Measurements from ENCODE around the gene ABCD1. TPM values are rescaled to one million over a fixed set of nuclear protein-coding genes. Genes with fewer than 3 reads are reported as not detected.

Gene ABCD1
- polyA plus RNA-seq, 2 of the 4 experiments (the other 2 are of a cell fraction): 1.7 to 3.8 TPM

- Histone ChIP-seq H3K4me1 (peaks cover 13% of the 10 kb centered on the region), H3K4me3 (no peak overlapping the region), H3K27ac (no peak overlapping the region), H3K9me3 (no peaks in the 10 kb centered on the region), H3K4me2 (no peak overlapping the region)
- POLR2A ChIA-PET: no interaction called here
- DNase-seq (ENCODE audit: low read depth in 1 of 2, low spot score in 1 of 2) (no peak), ATAC-seq (no peak), FAIRE-seq (no peak)
- no peak for TF ChIP-seq ELK1 (IDR thresholded peaks at IDR 0.05; ENCODE audit: low read depth, low read length)
- TF ChIP-seq HOXB5 (CRISPR knock-in tag; IDR thresholded peaks at IDR 0.05): no peak
- TF ChIP-seq CBX8 (IDR thresholded peaks at IDR 0.05): no peak
- TF ChIP-seq JUNB (IDR thresholded peaks at IDR 0.05): no peak
- TF ChIP-seq PBX3 (IDR thresholded peaks at IDR 0.05): no peak
- no peak for TF ChIP-seq MYC (IDR thresholded peaks at IDR 0.05; ENCODE audit: borderline replicate concordance, low read length)
- no peak for TF ChIP-seq HOXA7 (CRISPR knock-in tag; IDR thresholded peaks at IDR 0.05)
- no peak for TF ChIP-seq HDAC2 (IDR thresholded peaks at IDR 0.05)
- TF ChIP-seq BHLHE40 (IDR thresholded peaks at IDR 0.05; ENCODE audit: low read depth, low read length): no peak
- no peak for TF ChIP-seq EP300 (IDR thresholded peaks at IDR 0.05)
- no peak for TF ChIP-seq ZNF302 (CRISPR knock-in tag; IDR thresholded peaks at IDR 0.05)
- TF ChIP-seq HEYL (CRISPR knock-in tag; IDR thresholded peaks at IDR 0.05): no peak
- TF ChIP-seq SMC3 (IDR thresholded peaks at IDR 0.05): no peak
- no peak for TF ChIP-seq ZC3H11A (IDR thresholded peaks at IDR 0.05)
- no peak for TF ChIP-seq GATA3 (IDR thresholded peaks at IDR 0.05; ENCODE audit: borderline replicate concordance)
- no peak for TF ChIP-seq RAD21 (conservative IDR thresholded peaks at IDR 0.05 in 1 of 2, IDR thresholded peaks at IDR 0.05 in 1 of 2)
- CTCF ChIA-PET: interaction anchor here (0.9 to 3.5 kb wide), 5 partner anchors 16 to 75 kb away, joined by 3 to 32 read pairs (median 4); no protein-coding TSS in a partner anchor
- WGBS (ENCODE audit: missing lambda C conversion rate): 71% methylated on average over 9 of the region's 21 CpGs
Observed at GRCh38 chrX:153684467-153685155, 40.0 kb upstream of the ABCD1 start.

GRCh38 chrX:153685156-153685536 is 39.5 kb upstream of the ABCD1 start:
- Histone ChIP-seq H3K4me2 (no peak overlapping the region), H3K4me3 (no peak overlapping the region), H3K4me1 (peaks cover 13% of the 10 kb centered on the region), H3K9me3 (no peaks in the 10 kb centered on the region), H3K27ac (no peak overlapping the region)
- FAIRE-seq (no peak), DNase-seq (ENCODE audit: low read depth in 1 of 2, low spot score in 1 of 2) (no peak), ATAC-seq (no peak)
- WGBS (ENCODE audit: missing lambda C conversion rate): 91% methylated on average over 9 of the region's 21 CpGs
- ChIA-PET CTCF (interaction anchor here (0.9 to 3.5 kb wide), 2 partner anchors 17 to 23 kb away, joined by 3 to 32 read pairs; no protein-coding TSS in a partner anchor), POLR2A (no interaction called here)
- no peak for TF ChIP-seq PBX3 (IDR thresholded peaks at IDR 0.05)
- TF ChIP-seq POLR2AphosphoS2 (conservative IDR thresholded peaks at IDR 0.05; ENCODE audit: low read length): no peak
- no peak for TF ChIP-seq RARB (CRISPR knock-in tag; IDR thresholded peaks at IDR 0.05)
- no peak for TF ChIP-seq MAFK (IDR thresholded peaks at IDR 0.05; ENCODE audit: partially characterized antibody)
- no peak for TF ChIP-seq FOSL2 (IDR thresholded peaks at IDR 0.05)
- TF ChIP-seq FOSL2 (CRISPR knock-in tag; IDR thresholded peaks at IDR 0.05): no peak
- TF ChIP-seq HOXB5 (CRISPR knock-in tag; IDR thresholded peaks at IDR 0.05): no peak
- no peak for TF ChIP-seq RFX5 (IDR thresholded peaks at IDR 0.05)
- TF ChIP-seq REST (IDR thresholded peaks at IDR 0.05): no peak
- no peak for TF ChIP-seq GATA3 (IDR thresholded peaks at IDR 0.05; ENCODE audit: borderline replicate concordance)
- no peak for TF ChIP-seq POLR2A (IDR thresholded peaks at IDR 0.05; ENCODE audit: low read length)
- no peak for TF ChIP-seq CHD4 (IDR thresholded peaks at IDR 0.05; ENCODE audit: borderline replicate concordance)
- TF ChIP-seq MAX (IDR thresholded peaks at IDR 0.05): no peak
- no peak for TF ChIP-seq CEBPB (IDR thresholded peaks at IDR 0.05)
- TF ChIP-seq ZNF302 (CRISPR knock-in tag; IDR thresholded peaks at IDR 0.05): no peak
- no peak for TF ChIP-seq KDM1A (IDR thresholded peaks at IDR 0.05; ENCODE audit: low read depth)
- no peak for TF ChIP-seq FOSB (CRISPR knock-in tag; IDR thresholded peaks at IDR 0.05)

All from A549 (cell line).